ENCODE data around the gene TSPAN9.

GRCh38 chr12:3034067-3034750 lies 43.0 kb upstream of the TSPAN9 start:
- TF ChIP-seq SIN3A (IDR thresholded peaks at IDR 0.05; ENCODE audit: low read depth, low read length) (no peak), JUND (IDR thresholded peaks at IDR 0.05; ENCODE audit: low read depth, low read length) (no peak), ZNF687 (IDR thresholded peaks at IDR 0.05) (no peak), BRCA1 (IDR thresholded peaks at IDR 0.05; ENCODE audit: low read depth, low read length) (no peak)
- TF ChIP-seq, protein P1, sequence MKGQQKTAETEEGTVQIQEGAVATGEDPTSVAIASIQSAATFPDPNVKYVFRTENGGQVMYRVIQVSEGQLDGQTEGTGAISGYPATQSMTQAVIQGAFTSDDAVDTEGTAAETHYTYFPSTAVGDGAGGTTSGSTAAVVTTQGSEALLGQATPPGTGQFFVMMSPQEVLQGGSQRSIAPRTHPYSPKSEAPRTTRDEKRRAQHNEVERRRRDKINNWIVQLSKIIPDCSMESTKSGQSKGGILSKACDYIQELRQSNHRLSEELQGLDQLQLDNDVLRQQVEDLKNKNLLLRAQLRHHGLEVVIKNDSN (IDR thresholded peaks at IDR 0.05; ENCODE audit: borderline replicate concordance, extremely low read length, insufficient read depth, low read depth, low read length): no peak
